ENCODE measurements around the gene OR2D2. TPM values are rescaled to one million over a fixed set of nuclear protein-coding genes. Genes with fewer than 3 reads are reported as not detected.

Gene OR2D2
- total RNA-seq, 1 experiment from 2014 or later = 0.20 TPM

DNA sequence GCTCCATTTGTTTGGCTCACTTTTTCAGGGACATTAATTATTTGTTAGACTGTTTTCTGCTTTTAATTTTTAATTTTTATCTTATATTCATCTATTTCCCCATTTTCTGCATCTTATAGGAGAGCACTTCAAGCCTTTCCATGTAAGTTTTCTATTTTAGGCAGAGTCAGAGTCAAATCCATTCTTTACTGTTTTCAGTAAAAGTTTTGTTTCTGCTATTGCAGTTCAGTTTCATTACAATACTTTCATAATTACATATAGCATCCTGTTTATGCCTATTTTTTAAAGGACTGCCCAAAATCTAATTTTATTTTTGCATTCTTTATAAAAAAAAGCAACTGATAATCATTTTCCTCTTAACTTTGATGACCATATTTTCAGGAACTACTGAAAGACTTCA is 50.6 kb downstream of the OR2D2 start:
- Histone ChIP-seq H3K9me2 (ENCODE audit: insufficient read depth) (no peaks in the 10 kb centered on the region), H3K9ac (ENCODE audit: low read length) (no peak overlapping the region), H3K27me3 (ENCODE audit: insufficient read depth, low read length) (no peaks in the 10 kb centered on the region), H3K27ac (ENCODE audit: low read depth, low read length) (no peak overlapping the region), H3K9me3 (ENCODE audit: control insufficient read depth in 1 of 2, insufficient read depth in 1 of 2, low read depth in 1 of 2, low read length in 2 of 2) (no peaks in the 10 kb centered on the region), H3K4me3 (replicated peaks in 1 of 2; ENCODE audit: low read depth in 1 of 2, low read length in 2 of 2) (no peak overlapping the region), H3K4me2 (ENCODE audit: low read length) (no peak overlapping the region), H3K36me3 (ENCODE audit: control insufficient read depth in 1 of 2, insufficient read depth in 2 of 2, low read length in 2 of 2) (no peaks in the 10 kb centered on the region), H2AFZ (ENCODE audit: low read depth, low read length, poor library complexity, severe bottlenecking) (no peak overlapping the region), H4K20me1 (ENCODE audit: insufficient read depth) (no peaks in the 10 kb centered on the region), H3K4me1 (ENCODE audit: control insufficient read depth in 1 of 2, insufficient read depth in 2 of 2, low read length in 2 of 2) (no peaks in the 10 kb centered on the region), H3K79me2 (ENCODE audit: insufficient read depth, low read length) (no peaks in the 10 kb centered on the region)
- TF ChIP-seq SP1 (IDR thresholded peaks at IDR 0.05; ENCODE audit: low read depth) (no peak), TCF7L2 (IDR thresholded peaks at IDR 0.05; ENCODE audit: borderline replicate concordance, extremely low read depth, insufficient read depth, insufficient read length) (no peak), FOSL1 (IDR thresholded peaks at IDR 0.05; ENCODE audit: low read depth) (no peak)
- POLR2A ChIA-PET = no interaction called here
- RAD21 ChIA-PET (ENCODE audit: low non-redundant PET in 1 of 2, low total read pairs in 2 of 2, uncharacterized antibody in 2 of 2, unreplicated experiment in 2 of 2) = no interaction called here
- no peak for ATAC-seq
- no TSS peak for BruUV-seq (replicated peaks)
- intact Hi-C loops (cut with micrococcal nuclease) = no loop called here
- CTCF ChIA-PET = no interaction called here
- DNase-seq (ENCODE audit: low read depth, low spot score) = no peak

Other genes starting within 250 kb of the OR2D2 start
- 0.30 TPM for gene DCHS1, start 236.7 kb downstream of the OR2D2 start, total RNA-seq (2021; ENCODE audit: unreplicated experiment)
- 75.0 TPM for gene MRPL17, start 209.2 kb downstream of the OR2D2 start, total RNA-seq (2021; ENCODE audit: unreplicated experiment)
- gene OR2AG2, start 120.5 kb downstream of the OR2D2 start, total RNA-seq (2021; ENCODE audit: unreplicated experiment) = 0.07 TPM
- not detected for gene OR2AG1, start 109.5 kb downstream of the OR2D2 start, total RNA-seq (2021; ENCODE audit: unreplicated experiment)
- 0.22 TPM for gene OR6A2, start 92.8 kb downstream of the OR2D2 start, total RNA-seq (2021; ENCODE audit: unreplicated experiment)
- gene OR10A5, start 46.8 kb downstream of the OR2D2 start, total RNA-seq (2021; ENCODE audit: unreplicated experiment) = not detected
- gene OR10A2, start 29.4 kb downstream of the OR2D2 start, total RNA-seq (2021; ENCODE audit: unreplicated experiment) = not detected
- gene OR10A4, start 15.9 kb downstream of the OR2D2 start, total RNA-seq (2021; ENCODE audit: unreplicated experiment) = not detected
- not detected for gene OR2D3, start 28.5 kb upstream of the OR2D2 start, total RNA-seq (2021; ENCODE audit: unreplicated experiment)
- 9.9 TPM for gene ZNF215, start 33.9 kb upstream of the OR2D2 start, total RNA-seq (2021; ENCODE audit: unreplicated experiment)
- 2.1 TPM for gene ZNF214, start 127.8 kb upstream of the OR2D2 start, total RNA-seq (2021; ENCODE audit: unreplicated experiment)
- 0.49 TPM for gene NLRP14, start 128.0 kb upstream of the OR2D2 start, total RNA-seq (2021; ENCODE audit: unreplicated experiment)
- gene RBMXL2, start 196.5 kb upstream of the OR2D2 start, total RNA-seq (2021; ENCODE audit: unreplicated experiment) = 0.12 TPM

Measured in HCT116 (cell line).